Glutamatergic neuron (in vitro differentiated cells): ENCODE data around the gene ZAP70. TPM values are rescaled to one million over a fixed set of nuclear protein-coding genes. Genes with fewer than 3 reads are reported as not detected.

Source experiments
- DNase-seq: peaks from one replicate; pipeline ENCODE4 v3.0.0; 2022
- H3K27ac Mint-ChIP-seq: one replicate; pipeline ENCODE4 v1.8.0; 2020; ENCODE audit warnings: mild to moderate bottlenecking, mixed read lengths, inconsistent platforms; ENCODE audit not compliant: unreplicated experiment
- H3K27me3 Mint-ChIP-seq: one replicate; pipeline ENCODE4 v1.8.0; 2020; ENCODE audit warnings: mild to moderate bottlenecking, moderate library complexity, mixed read lengths, inconsistent platforms; ENCODE audit not compliant: unreplicated experiment
- H3K36me3 Mint-ChIP-seq: one replicate; pipeline ENCODE4 v1.8.0; 2020; ENCODE audit warnings: mild to moderate bottlenecking, mixed read lengths, inconsistent platforms; ENCODE audit not compliant: unreplicated experiment
- H3K4me1 Mint-ChIP-seq: one replicate; pipeline ENCODE4 v1.8.0; 2020; ENCODE audit warnings: mild to moderate bottlenecking, low read depth, mixed read lengths, inconsistent platforms; ENCODE audit not compliant: unreplicated experiment
- H3K4me3 Mint-ChIP-seq: one replicate; pipeline ENCODE4 v1.8.0; 2020; ENCODE audit warnings: mild to moderate bottlenecking, mixed read lengths, inconsistent platforms; ENCODE audit not compliant: unreplicated experiment
- H3K9me3 Mint-ChIP-seq: one replicate; pipeline ENCODE4 v1.8.0; 2020; ENCODE audit warnings: mild to moderate bottlenecking, moderate library complexity, mixed read lengths, inconsistent platforms; ENCODE audit not compliant: unreplicated experiment
- total RNA-seq: library from RNA; stranded (reverse); fragmentation: NEBNext Ultra II Directional; extraction: Animal tissue kit (Norgen Biotek cat#: 25700); gene quantifications from one replicate; pipeline ENCODE4 v1.2.1, GENCODE V29; 2021; ENCODE audit not compliant: unreplicated experiment
- TF ChIP-seq, protein P1 (sequence below): fragments of 200-600 bp; sonication (generic); IDR thresholded peaks from one replicate; pipeline ENCODE4 v1.5.0; 2021; ENCODE audit not compliant: partially characterized antibody, unreplicated experiment

ZAP70 gene
- total RNA-seq, 1 donor from 2014 or later, result 1.3 TPM

DNA sequence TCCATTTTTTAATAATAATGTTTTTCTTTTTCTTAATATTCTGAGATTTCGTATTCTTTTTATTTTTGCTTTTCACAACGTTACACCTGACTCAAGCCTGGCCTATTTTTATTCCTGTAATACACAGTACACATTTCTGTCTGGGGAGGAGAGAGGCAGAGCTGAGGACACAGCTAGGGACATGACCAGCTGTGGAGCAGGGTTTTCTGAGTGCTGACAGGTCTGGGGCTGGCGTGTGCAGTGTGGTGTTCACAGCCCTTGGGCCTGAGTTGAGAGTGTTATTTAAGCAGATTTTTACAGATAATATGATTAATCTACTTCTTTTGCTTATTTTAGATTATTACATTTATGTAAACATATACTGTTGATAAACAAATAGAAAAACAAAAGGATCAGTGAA, 55.9 kb downstream of the ZAP70 start:
- Mint-ChIP-seq H3K36me3 (peaks cover 5% of the 10 kb centered on the region), H3K27me3 (no peaks in the 10 kb centered on the region)
- DNase-seq, result no peak

DNA sequence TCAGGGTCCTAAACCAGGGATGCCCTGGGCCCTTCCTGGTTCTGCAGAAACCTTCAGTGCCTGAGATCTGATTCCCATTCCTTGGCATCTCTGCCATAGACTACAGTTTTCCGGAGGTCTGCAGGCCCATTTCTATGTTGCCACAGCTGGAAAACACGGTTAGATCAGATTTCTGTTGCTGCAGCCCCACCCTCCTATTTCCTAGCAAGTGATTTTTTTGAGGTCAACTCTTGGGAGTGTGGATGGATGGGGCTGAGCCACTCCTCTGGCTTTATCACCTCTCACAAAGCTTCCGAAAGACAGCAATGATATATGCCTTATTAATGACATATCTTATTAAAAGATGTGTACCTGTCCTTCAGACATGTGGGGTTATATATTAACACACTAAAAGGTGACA, 56.3 kb downstream of the ZAP70 start:
- H3K36me3 Mint-ChIP-seq, result peaks cover 5% of the 10 kb centered on the region
- TF ChIP-seq, protein P1, sequence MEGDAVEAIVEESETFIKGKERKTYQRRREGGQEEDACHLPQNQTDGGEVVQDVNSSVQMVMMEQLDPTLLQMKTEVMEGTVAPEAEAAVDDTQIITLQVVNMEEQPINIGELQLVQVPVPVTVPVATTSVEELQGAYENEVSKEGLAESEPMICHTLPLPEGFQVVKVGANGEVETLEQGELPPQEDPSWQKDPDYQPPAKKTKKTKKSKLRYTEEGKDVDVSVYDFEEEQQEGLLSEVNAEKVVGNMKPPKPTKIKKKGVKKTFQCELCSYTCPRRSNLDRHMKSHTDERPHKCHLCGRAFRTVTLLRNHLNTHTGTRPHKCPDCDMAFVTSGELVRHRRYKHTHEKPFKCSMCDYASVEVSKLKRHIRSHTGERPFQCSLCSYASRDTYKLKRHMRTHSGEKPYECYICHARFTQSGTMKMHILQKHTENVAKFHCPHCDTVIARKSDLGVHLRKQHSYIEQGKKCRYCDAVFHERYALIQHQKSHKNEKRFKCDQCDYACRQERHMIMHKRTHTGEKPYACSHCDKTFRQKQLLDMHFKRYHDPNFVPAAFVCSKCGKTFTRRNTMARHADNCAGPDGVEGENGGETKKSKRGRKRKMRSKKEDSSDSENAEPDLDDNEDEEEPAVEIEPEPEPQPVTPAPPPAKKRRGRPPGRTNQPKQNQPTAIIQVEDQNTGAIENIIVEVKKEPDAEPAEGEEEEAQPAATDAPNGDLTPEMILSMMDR, result no peak
- H3K27ac Mint-ChIP-seq, result no peak overlapping the region

More for the DNA sequence above, 55.9 kb downstream of the ZAP70 start:
- no peaks in the 10 kb centered on the region for H3K9me3 Mint-ChIP-seq
- H3K4me1 Mint-ChIP-seq, result peaks cover 10% of the 10 kb centered on the region
- TF ChIP-seq, protein P1, result no peak
- H3K4me3 Mint-ChIP-seq, result no peak overlapping the region
- no peak overlapping the region for H3K27ac Mint-ChIP-seq

DNA sequence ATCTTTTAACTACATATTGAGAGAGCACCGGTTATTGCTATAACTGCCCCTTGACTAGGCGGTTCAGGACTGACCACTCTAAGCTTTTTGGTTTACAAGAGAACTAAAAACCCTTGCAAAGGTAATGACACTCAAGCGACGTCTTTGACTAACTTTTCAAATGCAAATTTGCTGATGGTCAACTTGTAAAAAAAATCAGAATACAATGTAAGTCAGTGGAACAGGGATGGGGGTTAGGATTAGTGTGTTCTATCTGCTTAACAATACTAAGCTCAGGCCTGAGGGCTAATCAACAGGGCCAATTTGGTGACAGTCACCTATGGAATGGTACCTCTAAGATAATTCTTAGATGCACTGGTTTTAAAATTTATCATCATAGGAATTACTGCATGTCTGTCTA, 57.1 kb downstream of the ZAP70 start:
- peaks cover 1% of the 10 kb centered on the region for H3K36me3 Mint-ChIP-seq
- no peak overlapping the region for H3K27ac Mint-ChIP-seq
- no peaks in the 10 kb centered on the region for H3K9me3 Mint-ChIP-seq
- H3K4me3 Mint-ChIP-seq, result no peak overlapping the region
- TF ChIP-seq, protein P1, result no peak
- H3K27me3 Mint-ChIP-seq, result no peaks in the 10 kb centered on the region
- no peak for DNase-seq
- H3K4me1 Mint-ChIP-seq, result peaks cover 11% of the 10 kb centered on the region

More for the DNA sequence above, 56.3 kb downstream of the ZAP70 start:
- H3K9me3 Mint-ChIP-seq, result no peaks in the 10 kb centered on the region
- no peak for DNase-seq
- H3K4me1 Mint-ChIP-seq, result peaks cover 11% of the 10 kb centered on the region
- no peak overlapping the region for H3K4me3 Mint-ChIP-seq
- no peaks in the 10 kb centered on the region for H3K27me3 Mint-ChIP-seq

DNA sequence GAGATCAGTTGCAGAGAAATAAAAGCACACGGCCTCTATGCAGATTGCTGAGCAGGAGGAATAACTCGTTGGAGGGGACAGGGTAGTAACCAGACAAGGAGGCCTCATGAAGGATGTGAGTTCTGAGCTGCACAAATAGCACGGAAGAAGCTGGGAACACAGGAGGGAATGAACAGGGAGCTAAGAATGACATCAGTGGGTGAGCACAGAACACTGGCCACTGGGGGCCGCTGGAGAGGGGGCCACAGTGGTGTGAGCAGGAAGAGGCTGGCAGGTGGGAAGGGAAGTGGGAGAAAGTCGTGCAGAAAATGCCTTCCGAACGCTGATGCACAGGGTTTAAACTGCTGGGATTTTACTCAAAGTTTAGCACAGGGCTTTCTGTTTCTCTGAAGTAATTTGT, 61.0 kb downstream of the ZAP70 start:
- H3K27ac Mint-ChIP-seq, result no peak overlapping the region
- peaks cover 4% of the 10 kb centered on the region for H3K4me1 Mint-ChIP-seq
- TF ChIP-seq, protein P1, result no peak
- DNase-seq, result no peak
- H3K36me3 Mint-ChIP-seq, result peaks cover 6% of the 10 kb centered on the region
- H3K9me3 Mint-ChIP-seq, result no peaks in the 10 kb centered on the region
- H3K4me3 Mint-ChIP-seq, result no peak overlapping the region
- peaks cover 4% of the 10 kb centered on the region for H3K27me3 Mint-ChIP-seq

DNA sequence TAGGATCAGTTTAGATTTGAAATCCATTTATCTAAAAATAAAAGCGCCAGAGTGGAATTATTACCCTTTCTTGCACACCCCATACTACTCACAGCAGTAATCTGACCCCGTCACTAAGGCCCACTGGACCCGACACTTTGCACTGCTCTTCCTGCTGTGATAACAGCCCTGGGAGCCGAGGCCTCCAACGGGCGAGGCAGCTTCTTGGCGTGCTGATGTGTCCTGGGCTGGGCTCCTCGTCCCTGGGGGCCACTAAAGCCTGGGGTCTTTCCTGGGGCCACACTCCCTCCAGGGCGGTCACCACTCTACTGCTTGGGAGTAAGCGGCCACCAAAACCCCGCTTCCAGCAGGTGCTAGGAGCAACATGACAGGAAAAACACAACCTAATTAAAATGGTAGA, 61.7 kb downstream of the ZAP70 start:
- Mint-ChIP-seq H3K27me3 (peaks cover 4% of the 10 kb centered on the region), H3K4me1 (peaks cover 4% of the 10 kb centered on the region), H3K4me3 (no peak overlapping the region), H3K27ac (no peak overlapping the region), H3K9me3 (no peaks in the 10 kb centered on the region), H3K36me3 (peaks cover 6% of the 10 kb centered on the region)
- DNase-seq, result no peak
- TF ChIP-seq, protein P1, result no peak
